Upper lobe of left lung (tissue), 4 donors: Measurements from ENCODE around the gene ITPKB.
"Not testable (repeated sequence)": the region's sequence is repeated elsewhere in the genome, so short reads cannot be mapped to it uniquely, and the experiment has no call there.

ENCODE experiments used
- POLR2AphosphoS5 ChIP-seq, 2 donors: sonication (generic); formaldehyde crosslinking; IDR thresholded peaks; one replicate each; pipeline ENCODE4 v1.5.1; 2017; ENCODE audit warnings: antibody characterized with exemption in 2 of 2
- TF ChIP-seq, protein P1 (sequence below), 6 experiments: fragments of 450-650 bp in 4 of 6; fragments of 200-600 bp in 2 of 6; sonication (generic) in 2 of 6; IDR thresholded peaks; one replicate each; pipeline ENCODE4 v1.5.1; 2016 to 2019; ENCODE audit warnings: antibody characterized with exemption in 6 of 6

DNA sequence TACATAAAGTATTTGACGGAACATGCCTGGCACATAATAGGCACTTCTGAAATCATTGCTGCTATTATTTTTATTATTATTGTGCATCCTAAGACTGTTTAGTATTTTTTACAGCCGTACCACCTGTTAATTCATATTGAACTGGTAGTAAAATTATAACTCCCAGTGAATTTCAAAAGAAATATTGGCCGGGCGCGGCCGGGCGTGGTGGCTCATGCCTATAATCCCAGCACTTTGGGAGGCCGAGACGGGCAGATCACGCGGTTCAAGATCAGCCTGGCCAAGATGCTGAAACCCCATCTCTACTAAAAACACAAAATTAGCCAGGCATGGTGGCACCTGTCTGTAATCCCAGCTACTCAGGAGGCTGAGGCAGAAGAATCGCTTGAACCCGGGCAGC lies 18.5 kb downstream of the ITPKB start:
- TF ChIP-seq, protein P1, sequence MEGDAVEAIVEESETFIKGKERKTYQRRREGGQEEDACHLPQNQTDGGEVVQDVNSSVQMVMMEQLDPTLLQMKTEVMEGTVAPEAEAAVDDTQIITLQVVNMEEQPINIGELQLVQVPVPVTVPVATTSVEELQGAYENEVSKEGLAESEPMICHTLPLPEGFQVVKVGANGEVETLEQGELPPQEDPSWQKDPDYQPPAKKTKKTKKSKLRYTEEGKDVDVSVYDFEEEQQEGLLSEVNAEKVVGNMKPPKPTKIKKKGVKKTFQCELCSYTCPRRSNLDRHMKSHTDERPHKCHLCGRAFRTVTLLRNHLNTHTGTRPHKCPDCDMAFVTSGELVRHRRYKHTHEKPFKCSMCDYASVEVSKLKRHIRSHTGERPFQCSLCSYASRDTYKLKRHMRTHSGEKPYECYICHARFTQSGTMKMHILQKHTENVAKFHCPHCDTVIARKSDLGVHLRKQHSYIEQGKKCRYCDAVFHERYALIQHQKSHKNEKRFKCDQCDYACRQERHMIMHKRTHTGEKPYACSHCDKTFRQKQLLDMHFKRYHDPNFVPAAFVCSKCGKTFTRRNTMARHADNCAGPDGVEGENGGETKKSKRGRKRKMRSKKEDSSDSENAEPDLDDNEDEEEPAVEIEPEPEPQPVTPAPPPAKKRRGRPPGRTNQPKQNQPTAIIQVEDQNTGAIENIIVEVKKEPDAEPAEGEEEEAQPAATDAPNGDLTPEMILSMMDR (IDR thresholded peaks at IDR 0.05): not testable (repeated sequence)
- TF ChIP-seq POLR2AphosphoS5 (IDR thresholded peaks at IDR 0.05): not testable (repeated sequence)
